HepG2 (cell line): ENCODE data around the gene TMEM135. TPM values are rescaled to one million over a fixed set of nuclear protein-coding genes. Genes with fewer than 3 reads are reported as not detected.

Experiments used
- EED ChIP-seq: sonication (generic); formaldehyde crosslinking; IDR thresholded peaks from 2 replicates; pipeline ENCODE4 v1.5.0; 2020; ENCODE audit warnings: mild to moderate bottlenecking, missing genetic modification reagents
- GATAD1 ChIP-seq: IDR thresholded peaks from 2 replicates; pipeline ENCODE4 v1.6.1; 2016; ENCODE audit warnings: missing genetic modification reagents, missing compliant biosample characterization
- GTF2F1 ChIP-seq: fragments of 150-350 bp; IDR thresholded peaks from 2 replicates; pipeline ENCODE4 v1.6.1; 2014; ENCODE audit warnings: low read length
- HNF1A ChIP-seq, 2 experiments: sonication (generic) in 1 of 2; formaldehyde crosslinking in 1 of 2; IDR thresholded peaks; 2 replicates each; pipeline versions ENCODE4 v1.4.0 to v1.6.1; 2016 to 2020; ENCODE audit warnings: borderline replicate concordance in 1 of 2, low read depth in 1 of 2, mild to moderate bottlenecking in 1 of 2, missing genetic modification reagents in 1 of 2
- IRF1 ChIP-seq: sonication (generic); formaldehyde crosslinking; IDR thresholded peaks from 2 replicates; pipeline ENCODE4 v1.4.0; 2020; ENCODE audit warnings: low read depth, mild to moderate bottlenecking, missing genetic modification reagents
- MBNL3 ChIP-seq: fragments of 250-450 bp; sonication (Bioruptor Pico); conservative IDR thresholded peaks from 2 replicates; pipeline ENCODE4 v1.8.0; 2022; ENCODE audit warnings: mild to moderate bottlenecking, inconsistent platforms
- NFYB ChIP-seq: sonication (generic); formaldehyde crosslinking; IDR thresholded peaks from 2 replicates; pipeline ENCODE4 v1.4.0; 2020; ENCODE audit warnings: missing genetic modification reagents
- PITX1 ChIP-seq: sonication (generic); formaldehyde crosslinking; IDR thresholded peaks from 2 replicates; pipeline ENCODE4 v1.5.1; 2020; ENCODE audit warnings: mild to moderate bottlenecking, missing genetic modification reagents
- POLR2G ChIP-seq: fragments of 200-400 bp; formaldehyde crosslinking; IDR thresholded peaks from 2 replicates; pipeline ENCODE4 v1.6.1; 2018; ENCODE audit warnings: mild to moderate bottlenecking, low read depth, low read length, moderate library complexity
- REXO4 ChIP-seq: sonication (generic); formaldehyde crosslinking; IDR thresholded peaks from 2 replicates; pipeline ENCODE4 v1.8.0; 2022; ENCODE audit warnings: missing genetic modification reagents, mild to moderate bottlenecking, borderline replicate concordance
- TERF1 ChIP-seq: sonication (generic); formaldehyde crosslinking; IDR thresholded peaks from 2 replicates; pipeline ENCODE4 v1.8.0; 2022; ENCODE audit warnings: mild to moderate bottlenecking, missing genetic modification reagents, moderate library complexity
- TFE3 ChIP-seq: IDR thresholded peaks from 2 replicates; pipeline ENCODE4 v1.6.1; 2016
- ZNF503 ChIP-seq: sonication (generic); formaldehyde crosslinking; IDR thresholded peaks from 2 replicates; pipeline ENCODE4 v1.4.0; 2020; ENCODE audit warnings: missing genetic modification reagents
- ZNF547 ChIP-seq: sonication (generic); formaldehyde crosslinking; IDR thresholded peaks from 2 replicates; pipeline ENCODE4 v1.5.1; 2020; ENCODE audit warnings: mild to moderate bottlenecking, missing genetic modification reagents
- ZNF770 ChIP-seq: sonication (generic); formaldehyde crosslinking; IDR thresholded peaks from 2 replicates; pipeline ENCODE4 v1.5.0; 2020; ENCODE audit warnings: mild to moderate bottlenecking, missing genetic modification reagents
- ZNF773 ChIP-seq: sonication (generic); formaldehyde crosslinking; IDR thresholded peaks from 2 replicates; pipeline ENCODE4 v1.4.0; 2020; ENCODE audit warnings: missing genetic modification reagents, borderline replicate concordance
- polyA plus RNA-seq, 8 experiments: library from polyadenylated mRNA; depleted of rRNA in 3 of 8; stranded (reverse) in 7 of 8; unstranded in 1 of 8; fragments of >200 nt; fragmentation: Illumina TruSeq in 4 of 8; extraction: Trizol in 4 of 8; gene quantifications; 2 replicates each; pipeline versions ENCODE4 v1.2.1 to v1.2.3, GENCODE V29; 2011 to 2016; ENCODE audit warnings: low read depth in 4 of 8, missing spikeins in 1 of 8, mixed read lengths in 1 of 8; ENCODE audit not compliant: insufficient read depth in 1 of 8
- total RNA-seq, 5 experiments: library from RNA; depleted of rRNA; stranded (reverse); fragments of >200 nt; fragmentation: Illumina TruSeq; extraction: Trizol; gene quantifications; 2 replicates each; pipeline ENCODE4 v1.2.3, GENCODE V29; 2016; ENCODE audit warnings: low read depth in 1 of 5

Gene TMEM135
- total and polyA plus RNA-seq, 2 of the 13 experiments (the other 11 are each of a cell fraction or from before 2014, with no cell fraction given): 36.6 to 88.9 TPM

GRCh38 chr11:87037450-87038234 lies at the start of gene TMEM135 (continued):
- TF ChIP-seq TFE3 (CRISPR knock-in tag): peak; percentile 85
- TF ChIP-seq EED (CRISPR knock-in tag): no peak; the same call in 1 of the 2 replicates
- TF ChIP-seq ZNF773 (CRISPR knock-in tag): no peak
- TF ChIP-seq NFYB: peak; percentile 80
- TF ChIP-seq HNF1A (IDR thresholded peaks at IDR 0.05; ENCODE audit: low read depth): no peak
- TF ChIP-seq HNF1A (CRISPR knock-in tag; IDR thresholded peaks at IDR 0.05; ENCODE audit: borderline replicate concordance): peak; percentile 82; the same call in 1 of the 2 replicates
- peak; percentile 98 for TF ChIP-seq ZNF770 (CRISPR knock-in tag)
- no peak for TF ChIP-seq TERF1 (CRISPR knock-in tag)
- peak; percentile 79 for TF ChIP-seq PITX1 (CRISPR knock-in tag)
- no peak for TF ChIP-seq IRF1 (CRISPR knock-in tag)
- TF ChIP-seq ZNF503 (CRISPR knock-in tag): peak; percentile 79; the same call in 1 of the 2 replicates
- no peak for TF ChIP-seq REXO4
- no peak for TF ChIP-seq MBNL3 (CRISPR knock-in tag)
- peak; percentile 69 for TF ChIP-seq GATAD1
- peak; percentile 90 for TF ChIP-seq POLR2G
- peak; percentile 75; the same call in 1 of the 2 replicates for TF ChIP-seq ZNF547 (CRISPR knock-in tag)
- TF ChIP-seq GTF2F1: no peak
